ENCODE data around the gene GNAI1. TPM values are rescaled to one million over a fixed set of nuclear protein-coding genes. Genes with fewer than 3 reads are reported as not detected.

The GNAI1 gene
- total RNA-seq, 1 donor from 2014 or later, result 50.6 TPM

GRCh38 chr7:80132594-80132993 is 2.0 kb upstream of the GNAI1 start:
- DNase-seq (ENCODE audit: extremely low spot score in 2 of 2), result no peak
- Histone ChIP-seq H3K9me3 (no peaks in the 10 kb centered on the region), H3K4me1 (peaks cover 15% of the 10 kb centered on the region), H3K27ac (no peak overlapping the region), H3K27me3 (no peaks in the 10 kb centered on the region), H3K36me3 (no peaks in the 10 kb centered on the region), H3K4me3 (no peak overlapping the region)
- TF ChIP-seq CTCF (IDR thresholded peaks at IDR 0.05), result no peak
- no peak for TF ChIP-seq POLR2AphosphoS5 (IDR thresholded peaks at IDR 0.05; ENCODE audit: insufficient read depth in 1 of 2, low read depth in 1 of 2)
- no peak for TF ChIP-seq POLR2A (IDR thresholded peaks at IDR 0.05)
- intact Hi-C loops (cut with DNase I), result no loop called here

DNA sequence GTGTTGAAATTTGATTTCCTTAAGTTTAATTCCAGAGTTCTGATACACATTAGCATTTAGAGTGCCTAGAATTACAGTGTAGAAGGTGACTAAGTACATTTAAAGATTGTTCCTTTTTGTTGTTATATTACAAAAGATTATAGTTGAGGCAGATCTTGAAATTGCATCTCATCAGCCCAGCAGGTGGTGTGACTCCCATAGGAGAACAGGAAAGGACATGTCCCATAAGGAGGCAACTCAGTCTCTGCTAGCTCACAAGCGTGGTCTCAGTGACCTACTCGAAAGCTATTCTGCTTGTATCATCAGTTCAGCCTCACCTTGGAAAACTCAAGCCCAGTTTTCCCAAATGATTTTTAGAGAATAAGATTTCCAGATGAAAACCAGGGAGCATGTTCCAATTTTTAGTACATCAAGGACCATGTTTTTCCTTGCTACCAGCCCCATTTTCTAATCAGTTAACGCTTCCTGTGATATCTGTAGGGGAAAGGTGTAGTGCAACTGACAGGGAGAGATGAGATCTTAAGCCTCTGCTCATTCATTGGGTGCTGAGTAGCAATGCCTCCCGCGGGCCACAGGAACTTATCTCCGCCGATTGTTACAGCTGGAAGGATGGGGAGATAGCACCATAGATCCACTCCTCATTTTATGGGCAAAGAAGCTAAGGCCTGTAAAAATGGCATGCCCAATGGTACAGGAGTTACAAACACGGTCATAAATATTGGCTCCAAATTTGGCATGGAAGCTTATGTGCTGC is 1.1 kb upstream of the GNAI1 start:
- H3K4me3 ChIP-seq, result peak overlapping the region; percentile 68 to 95

GRCh38 chr7:80134115-80134535 is 506 bp upstream of the GNAI1 start:
- Histone ChIP-seq H3K4me1 (peaks cover 29% of the 10 kb centered on the region), H3K27ac (peak overlapping the region; percentile 97), H3K36me3 (no peaks in the 10 kb centered on the region), H3K4me3 (peak overlapping the region; percentile 68 to 95), H3K9me3 (no peaks in the 10 kb centered on the region), H3K27me3 (no peaks in the 10 kb centered on the region)
- DNase-seq (ENCODE audit: extremely low spot score in 2 of 2), result no peak
- intact Hi-C loops (cut with DNase I), result no loop called here
- TF ChIP-seq POLR2AphosphoS5 (IDR thresholded peaks at IDR 0.05; ENCODE audit: insufficient read depth in 1 of 2, low read depth in 1 of 2) (no peak), POLR2A (IDR thresholded peaks at IDR 0.05) (no peak), CTCF (IDR thresholded peaks at IDR 0.05) (no peak)

More for the DNA sequence above, 1.1 kb upstream of the GNAI1 start:
- peak overlapping the region; percentile 97 for H3K27ac ChIP-seq
- H3K9me3 ChIP-seq, result no peaks in the 10 kb centered on the region
- no peaks in the 10 kb centered on the region for H3K36me3 ChIP-seq
- H3K27me3 ChIP-seq, result no peaks in the 10 kb centered on the region
- H3K4me1 ChIP-seq, result peaks cover 23% of the 10 kb centered on the region
- no peak for DNase-seq (ENCODE audit: extremely low spot score in 2 of 2)
- TF ChIP-seq POLR2AphosphoS5 (IDR thresholded peaks at IDR 0.05; ENCODE audit: insufficient read depth in 1 of 2, low read depth in 1 of 2), result no peak
- no peak for TF ChIP-seq CTCF (IDR thresholded peaks at IDR 0.05)
- no peak for TF ChIP-seq POLR2A (IDR thresholded peaks at IDR 0.05)
- intact Hi-C loops (cut with DNase I), result no loop called here

DNA sequence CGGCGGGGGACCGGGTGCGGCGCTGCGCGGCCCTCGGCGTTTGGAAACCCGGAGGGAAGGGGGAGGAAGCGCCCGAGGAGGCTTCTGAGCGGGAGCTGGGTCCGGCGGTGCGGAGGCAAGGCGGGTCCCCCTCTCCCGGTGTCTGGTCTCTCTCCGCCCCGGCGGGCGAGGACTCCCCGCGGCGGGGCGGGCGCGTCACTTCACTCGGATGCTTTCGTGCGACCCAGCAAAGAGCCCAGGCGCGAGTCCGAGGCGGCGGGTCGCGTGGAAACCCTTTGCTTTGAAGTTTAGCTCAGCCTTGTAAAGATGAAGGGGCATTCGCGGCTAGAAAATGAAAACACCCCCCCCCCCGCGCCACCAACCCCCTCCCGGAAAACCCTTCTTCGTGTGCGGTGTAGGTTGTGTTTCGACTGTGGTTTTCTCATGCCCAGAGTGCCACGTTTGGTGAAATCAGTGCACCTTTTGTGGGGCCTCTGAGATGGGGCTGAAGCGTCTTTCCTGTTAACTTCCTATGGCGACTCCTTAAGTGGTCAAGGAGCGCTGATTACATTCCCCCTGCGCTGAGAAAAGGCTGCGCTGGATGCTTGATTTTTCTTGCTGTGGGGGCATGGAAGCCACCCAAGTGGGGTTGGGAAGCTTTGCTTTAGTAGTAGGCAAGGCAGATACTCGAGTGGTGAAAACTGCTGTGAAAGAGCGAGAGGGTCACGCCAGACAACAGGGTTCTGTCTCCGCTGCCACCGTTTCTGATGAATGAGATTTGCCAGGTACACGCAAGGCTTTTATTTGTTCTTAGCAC is 876 bp downstream of the GNAI1 start:
- Histone ChIP-seq H3K4me3 (peak overlapping the region; percentile 68 to 95), H3K4me1 (peaks cover 36% of the 10 kb centered on the region), H3K9me3 (no peaks in the 10 kb centered on the region), H3K27ac (peak overlapping the region; percentile 97), H3K36me3 (no peaks in the 10 kb centered on the region), H3K27me3 (no peaks in the 10 kb centered on the region)
- intact Hi-C loops (cut with DNase I), result no loop called here
- no peak for DNase-seq (ENCODE audit: extremely low spot score in 2 of 2)
- no peak for TF ChIP-seq CTCF (IDR thresholded peaks at IDR 0.05)
- no peak for TF ChIP-seq POLR2A (IDR thresholded peaks at IDR 0.05)
- peak in 1 of 2 donors; percentile 8 for TF ChIP-seq POLR2AphosphoS5 (IDR thresholded peaks at IDR 0.05; ENCODE audit: insufficient read depth in 1 of 2, low read depth in 1 of 2)

Measured in vagina (tissue), 2 donors.